HG03558 (cell line): ENCODE data around the gene RIPK1.
A peak's percentile ranks its signal among the peaks of the same experiment; 100 is the strongest.
"Not testable (repeated sequence)": the region's sequence is repeated elsewhere in the genome, so short reads cannot be mapped to it uniquely, and the experiment has no call there.

Experiments used
- ATAC-seq: cut with Tn5 transposase; IDR thresholded peaks from one replicate; pipeline ENCODE4 v1.9.1; 2021; ENCODE audit warnings: moderate number of reproducible peaks; ENCODE audit not compliant: unreplicated experiment; ENCODE audit errors: extremely low read depth

RIPK1 gene

GRCh38 chr6:3078952-3079351, 10.7 kb downstream of the RIPK1 start:
- not testable (repeated sequence) for ATAC-seq

GRCh38 chr6:3079682-3080081, 11.4 kb downstream of the RIPK1 start:
- no peak for ATAC-seq

GRCh38 chr6:3081960-3082359, 13.7 kb downstream of the RIPK1 start:
- ATAC-seq: no peak

GRCh38 chr6:3085074-3085473, 16.8 kb downstream of the RIPK1 start:
- ATAC-seq: no peak

- no peak for ATAC-seq
Observed at GRCh38 chr6:3086282-3086946, 18.1 kb downstream of the RIPK1 start.

- ATAC-seq: no peak
Observed at GRCh38 chr6:3088446-3088845, 20.2 kb downstream of the RIPK1 start.

GRCh38 chr6:3088968-3089367, 20.7 kb downstream of the RIPK1 start:
- no peak for ATAC-seq

- no peak for ATAC-seq
Observed at GRCh38 chr6:3090013-3090412, 21.7 kb downstream of the RIPK1 start.

GRCh38 chr6:3094815-3095214, 26.5 kb downstream of the RIPK1 start:
- ATAC-seq: no peak

GRCh38 chr6:3102875-3103274, 34.6 kb downstream of the RIPK1 start:
- ATAC-seq: no peak

- ATAC-seq: no peak
Observed at GRCh38 chr6:3108746-3109414, 40.6 kb downstream of the RIPK1 start.

GRCh38 chr6:3109761-3110160, 41.5 kb downstream of the RIPK1 start:
- no peak for ATAC-seq

GRCh38 chr6:3114377-3114776, 46.1 kb downstream of the RIPK1 start:
- no peak for ATAC-seq

- ATAC-seq: no peak
Observed at GRCh38 chr6:3117912-3118352, 49.6 kb downstream of the RIPK1 start.

- peak; percentile 58 for ATAC-seq
Observed at GRCh38 chr6:3118353-3119039, 50.2 kb downstream of the RIPK1 start, which contains the start of gene BPHL. Gene BPHL (plus strand): TSS chr6:3118711. CDS start chr6:3118741, 30 bp downstream.

- ATAC-seq: no peak
Observed at GRCh38 chr6:3119040-3119723, 50.9 kb downstream of the RIPK1 start.

- no peak for ATAC-seq
Observed at GRCh38 chr6:3120765-3121089, 52.4 kb downstream of the RIPK1 start.

GRCh38 chr6:3122823-3123182, 54.5 kb downstream of the RIPK1 start:
- no peak for ATAC-seq

GRCh38 chr6:3124667-3125066, 56.4 kb downstream of the RIPK1 start:
- no peak for ATAC-seq

GRCh38 chr6:3125815-3126214, 57.5 kb downstream of the RIPK1 start:
- no peak for ATAC-seq
